Activated CD4-positive, alpha-beta memory T cell treated with anti-CD3 and anti-CD28 coated beads for 36 hours (primary cell): ENCODE results near the gene SLC38A10. TPM values are rescaled to one million over a fixed set of nuclear protein-coding genes. Genes with fewer than 3 reads are reported as not detected.

Source experiments
- CTCF ChIA-PET: fragments of 350-600 bp; sonication (Branson Sonifier 250); formaldehyde crosslinking; loops from one replicate; lab custom pipeline; 2021; ENCODE audit warnings: antibody characterized with exemption, inconsistent platforms; lab: Charles Lee
- POLR2A ChIA-PET: fragments of 350-600 bp; sonication (Branson Sonifier 250); formaldehyde crosslinking; loops from one replicate; lab custom pipeline; 2021; ENCODE audit warnings: antibody characterized with exemption; lab: Charles Lee
- DNase-seq: peaks from one replicate; pipeline ENCODE4 v3.0.0-alpha.2; 2020
- H3K27ac Mint-ChIP-seq: one replicate; pipeline ENCODE4 v1.8.0; 2021; ENCODE audit warnings: mixed read lengths
- H3K27me3 Mint-ChIP-seq: one replicate; pipeline ENCODE4 v1.8.0; 2021; ENCODE audit warnings: mixed read lengths
- H3K36me3 Mint-ChIP-seq: one replicate; pipeline ENCODE4 v1.8.0; 2021; ENCODE audit warnings: mixed read lengths
- H3K4me1 Mint-ChIP-seq: one replicate; pipeline ENCODE4 v1.8.0; 2021; ENCODE audit warnings: low read depth, mixed read lengths
- H3K4me3 Mint-ChIP-seq: one replicate; pipeline ENCODE4 v1.8.0; 2021; ENCODE audit warnings: mild to moderate bottlenecking, mixed read lengths
- H3K9me3 Mint-ChIP-seq: one replicate; pipeline ENCODE4 v1.8.0; 2021; ENCODE audit warnings: mixed read lengths
- intact Hi-C: fragments of 100-400 bp; cut with micrococcal nuclease; formaldehyde crosslinking; loops from one replicate; pipeline ENCODE4 v1.15.1; 2023
- total RNA-seq, 2 experiments: library from RNA; stranded (reverse); gene quantifications; one replicate each; pipeline ENCODE4 v1.2.3, GENCODE V29; 2021

Gene SLC38A10
- total RNA-seq, 2 experiments from 2014 or later, result 60.7 to 60.9 TPM

GRCh38 chr17:81328489-81328888 lies 33.4 kb upstream of the SLC38A10 start:
- H3K9me3 Mint-ChIP-seq, result no peaks in the 10 kb centered on the region
- H3K36me3 Mint-ChIP-seq, result no peaks in the 10 kb centered on the region
- H3K4me3 Mint-ChIP-seq, result no peak overlapping the region
- H3K27ac Mint-ChIP-seq, result no peak overlapping the region
- POLR2A ChIA-PET, result no interaction called here
- peaks cover 15% of the 10 kb centered on the region for H3K27me3 Mint-ChIP-seq
- intact Hi-C loops, result no loop called here
- CTCF ChIA-PET, result no interaction called here
- no peak for DNase-seq
- no peaks in the 10 kb centered on the region for H3K4me1 Mint-ChIP-seq

GRCh38 chr17:81325714-81326358 lies 30.7 kb upstream of the SLC38A10 start:
- Mint-ChIP-seq H3K4me1 (no peaks in the 10 kb centered on the region), H3K4me3 (no peak overlapping the region), H3K36me3 (no peaks in the 10 kb centered on the region), H3K9me3 (no peaks in the 10 kb centered on the region), H3K27me3 (peaks cover 1% of the 10 kb centered on the region), H3K27ac (no peak overlapping the region)
- CTCF ChIA-PET, result no interaction called here
- no peak for DNase-seq
- POLR2A ChIA-PET, result no interaction called here
- intact Hi-C loops, result no loop called here

GRCh38 chr17:81324851-81325713 lies 30.0 kb upstream of the SLC38A10 start:
- POLR2A ChIA-PET, result no interaction called here
- CTCF ChIA-PET, result no interaction called here
- Mint-ChIP-seq H3K4me3 (no peak overlapping the region), H3K36me3 (no peaks in the 10 kb centered on the region), H3K4me1 (no peaks in the 10 kb centered on the region), H3K9me3 (no peaks in the 10 kb centered on the region), H3K27ac (no peak overlapping the region), H3K27me3 (peaks cover 1% of the 10 kb centered on the region)
- no peak for DNase-seq
- intact Hi-C loops, result no loop called here

- no peaks in the 10 kb centered on the region for H3K36me3 Mint-ChIP-seq
- peaks cover 1% of the 10 kb centered on the region for H3K27me3 Mint-ChIP-seq
- no peak overlapping the region for H3K4me3 Mint-ChIP-seq
- ChIA-PET CTCF (no interaction called here), POLR2A (no interaction called here)
- H3K4me1 Mint-ChIP-seq, result no peaks in the 10 kb centered on the region
- intact Hi-C loops, result no loop called here
- no peak overlapping the region for H3K27ac Mint-ChIP-seq
- no peak for DNase-seq
- H3K9me3 Mint-ChIP-seq, result no peaks in the 10 kb centered on the region
Observed at GRCh38 chr17:81324177-81324850, 29.2 kb upstream of the SLC38A10 start.

- Mint-ChIP-seq H3K4me3 (no peak overlapping the region), H3K9me3 (no peaks in the 10 kb centered on the region), H3K4me1 (no peaks in the 10 kb centered on the region), H3K27ac (no peak overlapping the region), H3K36me3 (no peaks in the 10 kb centered on the region), H3K27me3 (peaks cover 1% of the 10 kb centered on the region)
- ChIA-PET POLR2A (interaction anchor here (0.6 kb wide), 1 partner anchor 816 kb away, joined by 5 read pairs; no protein-coding TSS in a partner anchor), CTCF (interaction anchor here (0.9 to 1.5 kb wide), 6 partner anchors 9 to 32 kb away, joined by 3 to 7 read pairs (median 4); partner anchors contain the start of gene SLC38A10)
- no peak for DNase-seq
- intact Hi-C loops, result no loop called here
Observed at GRCh38 chr17:81323411-81323868, 28.3 kb upstream of the SLC38A10 start.

- Mint-ChIP-seq H3K27ac (no peak overlapping the region), H3K4me3 (no peak overlapping the region), H3K9me3 (no peaks in the 10 kb centered on the region), H3K27me3 (peaks cover 1% of the 10 kb centered on the region), H3K36me3 (no peaks in the 10 kb centered on the region), H3K4me1 (no peaks in the 10 kb centered on the region)
- ChIA-PET CTCF (interaction anchor here (0.9 to 1.5 kb wide), 6 partner anchors 9 to 31 kb away, joined by 3 to 7 read pairs (median 4); partner anchors contain the start of gene SLC38A10), POLR2A (interaction anchor here (0.5 to 0.6 kb wide), 2 partner anchors 37 to 816 kb away, joined by 3 to 5 read pairs; no protein-coding TSS in a partner anchor)
- intact Hi-C loops, result no loop called here
- DNase-seq, result no peak
Observed at GRCh38 chr17:81323083-81323369, 27.9 kb upstream of the SLC38A10 start.

- Mint-ChIP-seq H3K9me3 (no peaks in the 10 kb centered on the region), H3K4me1 (no peaks in the 10 kb centered on the region), H3K27ac (no peak overlapping the region), H3K4me3 (no peak overlapping the region), H3K36me3 (no peaks in the 10 kb centered on the region), H3K27me3 (peaks cover 1% of the 10 kb centered on the region)
- ChIA-PET CTCF (interaction anchor here (0.9 to 1.8 kb wide), 8 partner anchors 8 to 32 kb away, joined by 3 to 7 read pairs (median 4); partner anchors contain the start of gene SLC38A10), POLR2A (interaction anchor here (0.5 to 0.6 kb wide), 2 partner anchors 37 to 815 kb away, joined by 3 to 5 read pairs; no protein-coding TSS in a partner anchor)
- DNase-seq, result peak; percentile 69
- intact Hi-C loops, result no loop called here
Observed at GRCh38 chr17:81322271-81323082, 27.4 kb upstream of the SLC38A10 start.

- intact Hi-C loops, result no loop called here
- POLR2A ChIA-PET, result no interaction called here
- Mint-ChIP-seq H3K4me1 (no peaks in the 10 kb centered on the region), H3K36me3 (no peaks in the 10 kb centered on the region), H3K4me3 (no peak overlapping the region), H3K27ac (no peak overlapping the region), H3K27me3 (peaks cover 3% of the 10 kb centered on the region), H3K9me3 (no peaks in the 10 kb centered on the region)
- CTCF ChIA-PET, result interaction anchor here (0.7 kb wide), 1 partner anchor 63 kb away, joined by 3 read pairs; no protein-coding TSS in a partner anchor
- no peak for DNase-seq
Observed at GRCh38 chr17:81317961-81318605, 23.0 kb upstream of the SLC38A10 start.

- H3K36me3 Mint-ChIP-seq, result no peaks in the 10 kb centered on the region
- no peaks in the 10 kb centered on the region for H3K4me1 Mint-ChIP-seq
- POLR2A ChIA-PET, result no interaction called here
- no peaks in the 10 kb centered on the region for H3K9me3 Mint-ChIP-seq
- CTCF ChIA-PET, result no interaction called here
- peaks cover 3% of the 10 kb centered on the region for H3K27me3 Mint-ChIP-seq
- no peak overlapping the region for H3K27ac Mint-ChIP-seq
- DNase-seq, result no peak
- intact Hi-C loops, result no loop called here
- no peak overlapping the region for H3K4me3 Mint-ChIP-seq
Observed at GRCh38 chr17:81317530-81317821, 22.4 kb upstream of the SLC38A10 start.

- H3K27me3 Mint-ChIP-seq, result peaks cover 5% of the 10 kb centered on the region
- H3K4me1 Mint-ChIP-seq, result no peaks in the 10 kb centered on the region
- intact Hi-C loops, result no loop called here
- DNase-seq, result no peak
- H3K4me3 Mint-ChIP-seq, result no peak overlapping the region
- POLR2A ChIA-PET, result no interaction called here
- CTCF ChIA-PET, result no interaction called here
- H3K9me3 Mint-ChIP-seq, result no peaks in the 10 kb centered on the region
- H3K36me3 Mint-ChIP-seq, result no peaks in the 10 kb centered on the region
- no peak overlapping the region for H3K27ac Mint-ChIP-seq
Observed at GRCh38 chr17:81315885-81316391, 20.8 kb upstream of the SLC38A10 start.
